PFSK-1 (cell line): ENCODE results near the gene PGLYRP1.

Source experiments
- FOXP2 ChIP-seq: optimal IDR thresholded peaks from 2 replicates; pipeline ENCODE3; 2011; ENCODE audit warnings: borderline replicate concordance, control low read depth, inconsistent platforms; ENCODE audit not compliant: insufficient read depth; ENCODE audit errors: extremely low read length, extremely low read depth
- POLR2AphosphoS5 ChIP-seq: IDR thresholded peaks from 2 replicates; pipeline ENCODE4 v1.6.1; 2012; ENCODE audit warnings: low read depth, mild to moderate bottlenecking, control low read depth, low read length, moderate library complexity
- REST ChIP-seq, 2 experiments: IDR thresholded peaks; 2 replicates each; pipeline versions ENCODE4 v1.6.1 to v1.8.0; 2011 to 2012; ENCODE audit warnings: low read depth in 2 of 2, low read length in 2 of 2, control low read depth in 1 of 2, inconsistent platforms in 1 of 2, mild to moderate bottlenecking in 1 of 2, moderate library complexity in 1 of 2; ENCODE audit not compliant: insufficient read depth in 1 of 2
- SIN3A ChIP-seq: IDR thresholded peaks from 2 replicates; pipeline ENCODE4 v1.6.1; 2012; ENCODE audit warnings: mild to moderate bottlenecking, low read length, moderate library complexity, borderline replicate concordance; ENCODE audit not compliant: insufficient read depth
- TAF1 ChIP-seq: IDR thresholded peaks from 2 replicates; pipeline ENCODE4 v1.6.1; 2012; ENCODE audit warnings: low read length, control low read depth, borderline replicate concordance; ENCODE audit not compliant: insufficient read depth

Gene PGLYRP1

GRCh38 chr19:45972947-45973540 is 49.8 kb downstream of the PGLYRP1 start:
- TF ChIP-seq FOXP2: no peak
- no peak for TF ChIP-seq REST (IDR thresholded peaks at IDR 0.05; ENCODE audit: insufficient read depth in 1 of 2, low read depth in 2 of 2, low read length in 2 of 2)
- TF ChIP-seq SIN3A: no peak
- no peak for TF ChIP-seq TAF1
- no peak for TF ChIP-seq POLR2AphosphoS5

- TF ChIP-seq FOXP2: no peak
- TF ChIP-seq SIN3A: no peak
- TF ChIP-seq POLR2AphosphoS5: no peak
Observed at GRCh38 chr19:45972081-45972946, 50.5 kb downstream of the PGLYRP1 start.

- TF ChIP-seq FOXP2 (no peak), REST (IDR thresholded peaks at IDR 0.05; ENCODE audit: insufficient read depth in 1 of 2, low read depth in 2 of 2, low read length in 2 of 2) (no peak), TAF1 (no peak)
Observed at GRCh38 chr19:45971260-45971902, 51.5 kb downstream of the PGLYRP1 start.

- TF ChIP-seq POLR2AphosphoS5 (no peak), FOXP2 (no peak), REST (IDR thresholded peaks at IDR 0.05; ENCODE audit: insufficient read depth in 1 of 2, low read depth in 2 of 2, low read length in 2 of 2) (no peak), TAF1 (no peak), SIN3A (no peak)
Observed at GRCh38 chr19:45969676-45970075, 53.2 kb downstream of the PGLYRP1 start.
